ENCODE data around the gene KRT6B.

DNA sequence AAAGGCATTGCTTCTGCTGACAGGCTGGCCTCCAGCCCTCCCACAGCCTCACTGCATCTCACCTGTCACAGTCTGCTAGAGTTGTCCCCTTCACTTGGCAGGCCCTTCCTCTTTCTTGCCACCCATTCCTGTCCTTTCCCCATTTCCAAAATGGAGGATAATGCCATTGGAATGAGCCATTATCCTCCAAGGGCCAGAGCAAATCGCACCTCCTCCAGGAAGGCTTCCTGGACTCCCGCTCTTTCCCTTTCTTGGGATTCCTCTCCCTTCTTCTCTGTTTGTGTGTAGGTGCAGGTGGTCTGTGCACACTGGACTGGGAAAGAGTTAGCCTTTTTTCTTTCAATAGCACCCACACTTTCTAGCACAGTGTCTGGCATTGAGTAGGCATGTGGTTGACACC lies 49.6 kb downstream of the KRT6B start:
- TF ChIP-seq POLR2A (IDR thresholded peaks at IDR 0.05) (no peak), CTCF (IDR thresholded peaks at IDR 0.05 in 4 of 5, conservative IDR thresholded peaks at IDR 0.05 in 1 of 5) (no peak)

Data from gastrocnemius medialis (tissue), 4 donors.